Heart right ventricle (tissue), 16 donors: ENCODE results near the gene GALNT13. TPM values are rescaled to one million over a fixed set of nuclear protein-coding genes. Genes with fewer than 3 reads are reported as not detected.

ENCODE experiments used
- ATAC-seq, 8 donors: fragments of 200-7000 bp; cut with Tn5 transposase; one replicate each; pipeline ENCODE4 v1.9.1; 2020; ENCODE audit warnings: mild to moderate bottlenecking in 8 of 8, moderate library complexity in 8 of 8, moderate number of reproducible peaks in 1 of 8
- DNase-seq, 2 donors: peaks; one replicate each; pipeline ENCODE4 v3.0.0-alpha.2; 2020
- H3K27ac ChIP-seq, 10 donors: fragments of 200-600 bp; sonication (generic) in 2 of 10; one replicate each; pipeline versions ENCODE4 v1.5.0 to v1.8.0; 2020 to 2022; ENCODE audit warnings: mild to moderate bottlenecking in 3 of 10
- H3K27me3 ChIP-seq, 7 donors: fragments of 200-600 bp; one replicate each; pipeline ENCODE4 v1.8.0; 2021 to 2022; ENCODE audit warnings: mild to moderate bottlenecking in 2 of 7
- H3K36me3 ChIP-seq, 9 donors: fragments of 200-600 bp; sonication (generic) in 1 of 9; one replicate each; pipeline versions ENCODE4 v1.5.0 to v1.8.0; 2020 to 2022; ENCODE audit warnings: mild to moderate bottlenecking in 2 of 9
- H3K4me1 ChIP-seq, 9 donors: fragments of 200-600 bp; sonication (generic) in 1 of 9; one replicate each; pipeline versions ENCODE4 v1.5.0 to v1.8.0; 2020 to 2022; ENCODE audit warnings: mild to moderate bottlenecking in 4 of 9
- H3K4me3 ChIP-seq, 10 donors: fragments of 200-600 bp; sonication (generic) in 2 of 10; one replicate each; pipeline versions ENCODE4 v1.5.0 to v1.8.0; 2020 to 2022; ENCODE audit warnings: mild to moderate bottlenecking in 7 of 10, moderate library complexity in 2 of 10
- H3K9me3 ChIP-seq, 11 donors: fragments of 200-600 bp in 10 of 11; sonication (generic) in 2 of 11; one replicate each; pipeline versions ENCODE4 v1.5.0 to v1.8.0; 2013 to 2022; ENCODE audit warnings: mild to moderate bottlenecking in 2 of 11, control low read depth in 1 of 11, moderate library complexity in 1 of 11
- CTCF ChIP-seq, 9 donors: fragments of 200-600 bp; sonication (generic) in 2 of 9; IDR thresholded peaks; one replicate each; pipeline versions ENCODE4 v1.5.0 to v1.8.0; 2021 to 2022; ENCODE audit warnings: antibody characterized with exemption in 9 of 9, mild to moderate bottlenecking in 5 of 9, moderate library complexity in 1 of 9
- WGBS, 2 donors: extraction: QIAGEN DNeasy Blood & Tissue Kit; methylation state at CpG; one replicate each; pipeline ENCODE4 v1.1.7; 2013; ENCODE audit warnings: inconsistent platforms in 1 of 2; 5-methylcytosine and 5-hydroxymethylcytosine counted together
- intact Hi-C, 10 donors: fragments of 100-400 bp; cut with DNase I; formaldehyde crosslinking; loops; one replicate each; pipeline versions ENCODE4 v1.11.1 to v1.14.2; 2022
- polyA plus RNA-seq, 2 donors: library from polyadenylated mRNA; stranded (reverse); fragments of 200-250 nt; gene quantifications; one replicate each; pipeline ENCODE4 v1.2.3, GENCODE V29; 2013
- total RNA-seq, 10 donors: library from RNA; stranded (reverse); fragmentation: NEBNext Ultra II Directional in 3 of 10; extraction: Animal tissue kit (Norgen Biotek cat#: 25700) in 3 of 10; gene quantifications; one replicate each; pipeline versions ENCODE4 v1.2.1 to v1.2.4, GENCODE V29; 2021 to 2023
- donor health status: Arrhythmogenic right ventricular cardiomyopathy.
- donor health status: ischemic (EF 13 %, LVEDD 7.1; RV severe dilation, severe dysfunction).
- donor health status: healthy with polysubstance abuse.
- donor health status: DM: no; HTN: yes; CAD: no.
- donor health status: DM: no; HTN: no; CAD: no.
- donor health status: ischemic (EF 25% LVEDD 6.9; RV normal size, moderate dysfunction).
- donor health status: ischemic (EF 25% LVEDD 5.7; RV mildly dilated, moderate dysfunction).
- donor health status: healthy.
- donor health status: DM: yes; HTN: yes; CAD: no.
- donor health status: Ischemic cardiomyopathy.
- donor health status: ischemic (EF 35%, LVEDD 5.7; RV mildly dilated, moderate dysfunction).
- donor health status: nonischemic (EF 11% LVEDD 7.7; RV severe dilation, severe dysfunction).
- donor health status: DM: yes; HTN: yes; CAD: no.
- donor health status: PGD.
- donor health status: ischemic (EF 29% LVEDD 5.4; RV normal size, mild dysfunction).
- donor health status: nonischemic (EF 23%, LVEDD 6.1; RV moderate dilation, normal function).

The GALNT13 gene
- total and polyA plus RNA-seq, 12 donors = 0.01 to 0.30 (median 0.05) TPM; not detected in 9

GRCh38 chr2:154480521-154480920, 608.8 kb downstream of the GALNT13 start:
- no peak for TF ChIP-seq CTCF (IDR thresholded peaks at IDR 0.05)
- no peak for ATAC-seq
- DNase-seq = no peak
- intact Hi-C loops = no loop called here
- 46 to 57% methylated on average over 1 of the region's 1 CpG for WGBS, 2 donors
- peaks cover 0 to 16% (median 5%) of the 10 kb centered on the region in 9 donors for H3K4me1 ChIP-seq
- no peak overlapping the region for H3K27ac ChIP-seq
- H3K4me3 ChIP-seq = no peak overlapping the region
- no peaks in the 10 kb centered on the region for H3K36me3 ChIP-seq
- no peaks in the 10 kb centered on the region for H3K9me3 ChIP-seq
- no peaks in the 10 kb centered on the region for H3K27me3 ChIP-seq

GRCh38 chr2:154481336-154481735, 609.6 kb downstream of the GALNT13 start:
- no peak overlapping the region for H3K27ac ChIP-seq
- no peaks in the 10 kb centered on the region for H3K9me3 ChIP-seq
- no peaks in the 10 kb centered on the region for H3K27me3 ChIP-seq
- DNase-seq (no peak), ATAC-seq (no peak)
- peaks cover 0 to 24% (median 5%) of the 10 kb centered on the region in 9 donors for H3K4me1 ChIP-seq
- H3K4me3 ChIP-seq = no peak overlapping the region
- TF ChIP-seq CTCF (IDR thresholded peaks at IDR 0.05) = no peak
- no peaks in the 10 kb centered on the region for H3K36me3 ChIP-seq
- intact Hi-C loops = no loop called here
- 73 to 78% methylated on average over 2 of the region's 2 CpGs for WGBS, 2 donors

GRCh38 chr2:154484338-154485099, 612.8 kb downstream of the GALNT13 start:
- Histone ChIP-seq H3K27ac (peak overlapping the region in 2 of 10 donors; percentile 1 to 32), H3K36me3 (no peaks in the 10 kb centered on the region), H3K27me3 (no peaks in the 10 kb centered on the region), H3K4me1 (peaks cover 0 to 35% (median 5%) of the 10 kb centered on the region in 9 donors), H3K4me3 (no peak overlapping the region), H3K9me3 (no peaks in the 10 kb centered on the region)
- peak in 2 of 8 donors; percentile 56 to 69 for ATAC-seq
- intact Hi-C loops = no loop called here
- TF ChIP-seq CTCF (IDR thresholded peaks at IDR 0.05) = no peak
- DNase-seq = no peak
- WGBS, 2 donors = 79 to 87% methylated on average over 4 of the region's 4 CpGs

- no peak overlapping the region for H3K4me3 ChIP-seq
- intact Hi-C loops = no loop called here
- TF ChIP-seq CTCF (IDR thresholded peaks at IDR 0.05) = no peak
- 77 to 86% methylated on average over 4 of the region's 4 CpGs for WGBS, 2 donors
- DNase-seq = no peak
- H3K27ac ChIP-seq = no peak overlapping the region
- H3K36me3 ChIP-seq = no peaks in the 10 kb centered on the region
- no peak for ATAC-seq
- peaks cover 0 to 33% (median 5%) of the 10 kb centered on the region in 9 donors for H3K4me1 ChIP-seq
- no peaks in the 10 kb centered on the region for H3K9me3 ChIP-seq
- no peaks in the 10 kb centered on the region for H3K27me3 ChIP-seq
Measured at GRCh38 chr2:154488801-154489200, 617.1 kb downstream of the GALNT13 start.
